Endothelial cell of umbilical vein (primary cell): Measurements from ENCODE around the gene ITGA2. TPM values are rescaled to one million over a fixed set of nuclear protein-coding genes. Genes with fewer than 3 reads are reported as not detected.

ENCODE experiments used
- Bru-seq: library from RNA; stranded (reverse); fragments of 400-500 nt; gene quantifications from one replicate; lab custom pipeline; 2021; lab: Mats Ljungman, UMichigan
- BruChase-seq, 2 experiments: library from RNA; stranded (reverse); fragments of 400-500 nt; gene quantifications; one replicate each; lab custom pipeline; 2021; lab: Mats Ljungman, UMichigan
- BruUV-seq: library from RNA; stranded (reverse); fragments of 400-500 nt; replicated peaks from 2 replicates; lab custom pipeline; 2021; lab: Mats Ljungman, UMichigan
- CTCF ChIA-PET: fragments of 300-600, 350-600 bp; sonication (Branson Sonifier 250); formaldehyde crosslinking; loops from one replicate; lab custom pipeline; 2021; ENCODE audit warnings: antibody characterized with exemption, inconsistent platforms; lab: Charles Lee
- POLR2A ChIA-PET: fragments of 300-600, 350-600 bp; sonication (Branson Sonifier 250); formaldehyde crosslinking; loops from one replicate; lab custom pipeline; 2021; ENCODE audit warnings: antibody characterized with exemption, inconsistent platforms; lab: Charles Lee
- DNase-seq: peaks from one replicate; pipeline ENCODE4 v3.0.0-alpha.2; 2011; ENCODE audit warnings: low read depth, low spot score
- FAIRE-seq: peaks from 2 replicates; lab custom pipeline; 2011; peaks lifted over from hg19 to GRCh38; lab: Jason Lieb, UNC
- H2AFZ ChIP-seq: 2 replicates; pipeline ENCODE4 v1.6.0; 2012; ENCODE audit warnings: low read depth, low read length, control low read depth, inconsistent platforms
- H3K27ac ChIP-seq: 2 replicates; pipeline ENCODE4 v1.5.1; 2011; ENCODE audit warnings: low read depth, mild to moderate bottlenecking, control low read depth, low read length, moderate library complexity; ENCODE audit not compliant: insufficient read depth
- H3K27me3 ChIP-seq, 2 experiments: 2 replicates each; pipeline versions ENCODE4 v1.6.0 to v1.6.1; 2011; ENCODE audit warnings: low read length in 2 of 2, mixed read lengths in 1 of 2; ENCODE audit not compliant: control insufficient read depth in 2 of 2, insufficient read depth in 2 of 2
- H3K36me3 ChIP-seq, 2 experiments: 2 replicates in 1 of 2; 3 replicates in 1 of 2; pipeline ENCODE4 v1.5.1; 2011; ENCODE audit warnings: low read length in 2 of 2, mild to moderate bottlenecking in 1 of 2, moderate library complexity in 1 of 2; ENCODE audit not compliant: control insufficient read depth in 2 of 2, insufficient read depth in 2 of 2; ENCODE audit errors: extremely low read depth in 1 of 2
- H3K4me1 ChIP-seq: 3 replicates; pipeline ENCODE4 v1.5.1; 2011; ENCODE audit warnings: mild to moderate bottlenecking, low read length; ENCODE audit not compliant: control insufficient read depth, insufficient read depth; ENCODE audit errors: extremely low read depth
- H3K4me2 ChIP-seq: 2 replicates; pipeline ENCODE4 v1.6.1; 2011; ENCODE audit warnings: low read length, control low read depth, mixed read lengths; ENCODE audit not compliant: insufficient read depth
- H3K4me3 ChIP-seq, 3 experiments: fragments of 200-600 bp in 1 of 3; sonication (generic), shearing (Covaris generic) in 1 of 3; replicated peaks in 1 of 3; 2 replicates each; pipeline ENCODE4 v1.5.1; 2011 to 2016; ENCODE audit warnings: control low read depth in 3 of 3, low read length in 3 of 3, mild to moderate bottlenecking in 2 of 3, inconsistent platforms in 1 of 3, low read depth in 1 of 3, moderate library complexity in 1 of 3; ENCODE audit not compliant: insufficient read depth in 1 of 3
- H3K79me2 ChIP-seq: 2 replicates; pipeline ENCODE4 v1.6.0; 2012; ENCODE audit warnings: low read length, inconsistent platforms; ENCODE audit not compliant: control insufficient read depth, insufficient read depth
- H3K9ac ChIP-seq: replicated peaks from 2 replicates; pipeline ENCODE3; 2011; ENCODE audit warnings: low read length, control low read depth; ENCODE audit not compliant: insufficient read depth; ENCODE audit errors: extremely low read depth
- H3K9me1 ChIP-seq: replicated peaks from 3 replicates; pipeline ENCODE4 v1.6.0; 2011; ENCODE audit warnings: mild to moderate bottlenecking, low read length; ENCODE audit not compliant: control insufficient read depth, insufficient read depth; ENCODE audit errors: extremely low read depth
- H3K9me3 ChIP-seq: replicated peaks from 2 replicates; pipeline ENCODE4 v1.5.1; 2012; ENCODE audit warnings: low read length, inconsistent platforms; ENCODE audit not compliant: control insufficient read depth, insufficient read depth
- H4K20me1 ChIP-seq: replicated peaks from 2 replicates; pipeline ENCODE3; 2011; ENCODE audit warnings: mild to moderate bottlenecking, low read length; ENCODE audit not compliant: control insufficient read depth, insufficient read depth; ENCODE audit errors: extremely low read depth
- CTCF ChIP-seq, 2 donors: IDR thresholded peaks; 1 replicate in 1 of 2; 2 replicates in 1 of 2; pipeline ENCODE4 v1.5.1; 2011; ENCODE audit warnings: low read length in 2 of 2, mild to moderate bottlenecking in 2 of 2, moderate library complexity in 2 of 2, control low read depth in 1 of 2, inconsistent platforms in 1 of 2, low read depth in 1 of 2; ENCODE audit not compliant: insufficient read depth in 1 of 2; ENCODE audit errors: extremely low read depth in 1 of 2
- EZH2 ChIP-seq: IDR thresholded peaks from 2 replicates; pipeline ENCODE4 v1.6.1; 2012; ENCODE audit warnings: borderline replicate concordance, low read depth, mild to moderate bottlenecking, moderate library complexity, low read length, inconsistent platforms; ENCODE audit not compliant: severe bottlenecking
- MAX ChIP-seq: IDR thresholded peaks from 2 replicates; pipeline ENCODE4 v1.6.1; 2011; ENCODE audit not compliant: insufficient read depth, insufficient read length
- POLR2A ChIP-seq: IDR thresholded peaks from 2 replicates; pipeline ENCODE4 v1.6.1; 2012; ENCODE audit warnings: low read depth, mild to moderate bottlenecking, control low read depth, low read length
- POLR2AphosphoS5 ChIP-seq: IDR thresholded peaks from 2 replicates; pipeline ENCODE4 v1.6.1; 2012; ENCODE audit warnings: low read depth, mild to moderate bottlenecking, control low read depth, low read length, moderate library complexity; ENCODE audit not compliant: insufficient read depth
- dilution Hi-C: fragments of 300-500 bp; cut with MboI; formaldehyde crosslinking; loops from one replicate; pipeline ENCODE4 v1.15.0; 2019; ENCODE audit warnings: low sequenced_read_pairs; ENCODE audit not compliant: extremely low pct_ligation_motif_present
- intact Hi-C: fragments of 100-400 bp; cut with micrococcal nuclease; formaldehyde crosslinking; loops from one replicate; pipeline ENCODE4 v1.10.0; 2022
- long read RNA-seq: library from polyadenylated mRNA; stranded (forward); transcript quantifications from one replicate; pipeline ENCODE4 v2.0.0, GENCODE V29; 2021
- polyA minus RNA-seq, 3 experiments: library from RNA; depleted of rRNA, polyadenylated mRNA; stranded (reverse); fragments of >200 nt; gene quantifications; 1 replicate in 1 of 3; 2 replicates in 2 of 3; pipeline ENCODE4 v1.2.3, GENCODE V29; 2011
- polyA plus RNA-seq, 4 experiments: library from polyadenylated mRNA; depleted of rRNA in 3 of 4; stranded (reverse) in 3 of 4; unstranded in 1 of 4; fragments of >200 nt; gene quantifications; 2 replicates each; pipeline versions ENCODE4 v1.2.1 to v1.2.3, GENCODE V29; 2011 to 2012; ENCODE audit warnings: missing spikeins in 1 of 4
- total RNA-seq: library from RNA; stranded (reverse); gene quantifications from 2 replicates; pipeline ENCODE4 v1.2.3, GENCODE V29; 2021

ITGA2 gene
- total RNA-seq (53.2 and 62.3 TPM in 2 replicates), polyA plus RNA-seq (8.9 and 11.2 TPM in 2 replicates), polyA minus RNA-seq (48.2 and 48.9 TPM in 2 replicates), Bru-seq, nascent RNA (percentile 93 among the genes with signal in this experiment), BruChase-seq, experiment 1, labeled RNA remaining after a 6-hour chase (percentile 88 among the genes with signal in this experiment), BruChase-seq, experiment 2, labeled RNA remaining after a 2-hour chase (percentile 81 among the genes with signal in this experiment)
- 12.5 and 13.0 TPM in 2 replicates for polyA plus RNA-seq (2011; cell fraction: cytosol; rRNA removed)
- polyA plus RNA-seq (2011; cell fraction: nucleus; rRNA removed): 19.5 and 23.9 TPM in 2 replicates
- 36.8 and 58.4 TPM in 2 replicates for polyA plus RNA-seq (2012)
- 8.8 TPM for polyA minus RNA-seq (2011; cell fraction: cytosol; rRNA and poly(A)+ RNA removed)
- polyA minus RNA-seq (2011; cell fraction: nucleus; rRNA and poly(A)+ RNA removed): 32.6 and 52.9 TPM in 2 replicates
- long read RNA-seq, full-length matches to known transcripts: 1 of 86 reads
- long read RNA-seq, partial matches to known transcripts: 1 of 86 reads
- long read RNA-seq, other reads (novel, unspliced or antisense): 84 of 86 reads

- no peaks in the 10 kb centered on the region for H3K9me3 ChIP-seq
- H3K79me2 ChIP-seq: peaks cover 50% of the 10 kb centered on the region
- no peaks in the 10 kb centered on the region for H3K9me1 ChIP-seq
- ChIA-PET POLR2A (interaction anchor here (0.6 to 1.0 kb wide), 2 partner anchors 120 to 260 kb away, joined by 3 to 6 read pairs; partner anchors contain the start of gene MOCS2), CTCF (interaction anchor here (0.9 to 5.1 kb wide), 14 partner anchors 8 to 149 kb away, joined by 3 to 64 read pairs (median 6); no protein-coding TSS in a partner anchor)
- peak within 1 kb of the TSS; percentile 97 for H3K4me2 ChIP-seq
- no peaks in the 10 kb centered on the region for H3K36me3 ChIP-seq
- FAIRE-seq (peak; percentile 33), DNase-seq (peak; percentile 67)
- peak within 1 kb of the TSS; percentile 63 for H2AFZ ChIP-seq
- H3K27me3 ChIP-seq: no peaks in the 10 kb centered on the region
- no peak for TF ChIP-seq EZH2
- TF ChIP-seq POLR2AphosphoS5: peak; percentile 65
- TF ChIP-seq POLR2A: peak; percentile 69
- no peak for TF ChIP-seq MAX
- peak in 1 of 2 donors; percentile 4 for TF ChIP-seq CTCF (IDR thresholded peaks at IDR 0.05; ENCODE audit: extremely low read depth in 1 of 2, insufficient read depth in 1 of 2, low read depth in 1 of 2, low read length in 2 of 2)
- H3K27ac ChIP-seq: peak within 1 kb of the TSS; percentile 83
- dilution Hi-C loops (no loop called here), intact Hi-C loops (loop anchor here (1.0 to 2.0 kb wide), 4 partner anchors 39 to 80 kb away; no protein-coding TSS in a partner anchor)
- H3K9ac ChIP-seq: peak within 1 kb of the TSS; percentile 77
- H3K4me1 ChIP-seq: peaks cover 67% of the 10 kb centered on the region
- peak within 1 kb of the TSS; percentile 56 to 80 (median 61) for H3K4me3 ChIP-seq
- H4K20me1 ChIP-seq: no peaks in the 10 kb centered on the region
- TSS peak; percentile 39 for BruUV-seq
Measured at GRCh38 chr5:52989025-52989780, at the start of gene ITGA2. ITGA2 (plus strand) TSS chr5:52989352; CDS start chr5:52989469, 117 bp downstream.
